T-helper 1 cell (primary cell): ENCODE results near the gene PPEF2.

Experiments used
- DNase-seq, 5 donors: peaks; one replicate each; pipeline ENCODE4 v3.0.0-alpha.2; 2012 to 2020

PPEF2 gene

GRCh38 chr4:75823812-75824211, 78.4 kb downstream of the PPEF2 start:
- DNase-seq = no peak

DNA sequence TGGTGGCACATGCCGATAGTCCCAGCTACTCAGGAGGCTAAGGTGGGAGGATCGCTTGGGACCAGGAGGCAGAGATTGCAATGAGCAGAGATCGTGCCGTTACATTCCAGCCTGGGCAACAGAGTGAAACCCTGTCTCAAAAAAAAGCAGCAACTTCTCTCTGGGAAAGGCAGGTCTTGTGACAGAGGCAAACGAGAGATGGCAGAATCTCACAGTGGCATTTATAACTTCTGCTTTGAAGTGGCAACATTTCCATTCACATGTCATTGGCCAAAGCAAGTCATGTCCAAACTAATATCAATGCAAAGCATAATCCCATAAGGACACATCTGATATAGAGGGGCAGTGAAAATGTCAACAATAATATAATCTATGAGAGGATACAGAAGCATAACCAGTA, 79.8 kb downstream of the PPEF2 start:
- DNase-seq = no peak

- DNase-seq = no peak
These were observed 80.3 kb downstream of the PPEF2 start for GRCh38 chr4:75821966-75822365.

GRCh38 chr4:75821216-75821615, 81.0 kb downstream of the PPEF2 start:
- no peak for DNase-seq

DNA sequence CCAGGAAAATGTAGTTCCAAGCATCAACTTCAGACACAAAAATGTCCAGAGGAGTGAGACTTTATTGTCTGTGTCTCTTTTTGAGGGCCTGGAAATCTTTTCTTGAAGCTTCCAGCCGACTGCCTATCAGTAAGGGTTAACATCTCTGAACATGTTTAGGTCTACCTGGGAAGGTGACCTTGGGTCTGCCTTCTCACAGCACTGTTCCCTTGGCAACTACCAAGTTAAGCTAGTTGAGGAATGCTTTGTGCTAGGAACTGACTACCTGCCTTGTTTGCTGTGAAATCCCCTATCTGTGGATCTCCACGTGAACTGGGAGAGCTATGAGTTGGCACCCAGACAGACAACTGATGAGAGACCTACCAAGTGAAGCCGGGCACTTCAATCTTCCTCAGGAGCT, 81.6 kb downstream of the PPEF2 start:
- no peak for DNase-seq

DNA sequence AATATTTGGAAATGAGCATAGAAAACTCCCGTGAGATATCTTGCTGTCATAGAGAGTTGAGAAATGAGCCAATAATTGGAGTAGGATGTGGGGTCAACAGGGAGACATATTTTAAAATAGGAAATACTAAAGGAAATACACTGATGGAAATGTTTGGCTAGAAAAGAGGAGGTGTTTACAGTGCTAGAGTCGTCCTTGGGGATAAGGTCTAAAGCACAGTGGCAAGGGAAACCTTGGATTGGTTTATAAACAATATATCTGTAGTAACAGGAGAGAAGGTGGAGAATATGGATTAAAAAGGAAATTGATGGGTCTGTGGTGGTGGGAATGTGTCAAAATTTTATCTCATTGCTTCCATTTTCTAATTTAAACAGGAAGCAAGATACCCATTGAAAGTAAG, 82.1 kb downstream of the PPEF2 start:
- DNase-seq = no peak

GRCh38 chr4:75819121-75819520, 83.1 kb downstream of the PPEF2 start:
- DNase-seq = no peak

DNA sequence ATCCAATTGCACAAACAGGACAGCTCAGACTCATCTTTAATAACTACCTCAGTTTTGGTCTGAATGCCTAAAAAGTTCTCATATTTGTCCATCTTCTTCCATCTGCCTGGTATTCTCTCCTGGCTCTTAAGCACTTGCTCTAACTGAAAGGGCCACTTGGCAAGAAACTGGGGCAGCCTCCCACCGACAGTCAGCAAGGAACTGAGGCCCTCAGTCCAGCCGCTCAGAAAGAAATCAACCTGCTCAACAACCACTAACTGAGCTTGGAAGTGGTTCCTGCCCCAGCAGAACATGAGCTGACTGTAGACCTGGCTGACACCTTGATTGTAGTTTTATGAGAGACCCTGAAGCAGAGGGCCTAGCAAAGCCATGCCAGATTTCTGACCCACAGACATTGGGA, 84.4 kb downstream of the PPEF2 start:
- no peak for DNase-seq
